ENCODE measurements around the gene HCK.

GRCh38 chr20:32031007-32031958 lies 20.8 kb upstream of the HCK start:
- TF ChIP-seq ZNF740 (CRISPR knock-in tag; IDR thresholded peaks at IDR 0.05) (0 out of 2 replicates have a peak, but pooled peaks have one; percentile 6), ZNF740 (tag; IDR thresholded peaks at IDR 0.05) (no peak), CHD4 (IDR thresholded peaks at IDR 0.05; ENCODE audit: insufficient read depth, insufficient replicate concordance, low read depth, low read length, poor library complexity, severe bottlenecking) (no peak), ETS1 (conservative IDR thresholded peaks at IDR 0.05; ENCODE audit: control insufficient read depth, low read depth, low read length) (no peak), AFF4 (CRISPR knock-in tag; IDR thresholded peaks at IDR 0.05) (0 out of 2 replicates have a peak, but pooled peaks have one; percentile 51), EZH2 (IDR thresholded peaks at IDR 0.05; ENCODE audit: borderline replicate concordance, low read depth, low read length) (no peak)

All from K562 (cell line).